Measurements from ENCODE around the gene AACS.
"Not testable (repeated sequence)": the region's sequence is repeated elsewhere in the genome, so short reads cannot be mapped to it uniquely, and the experiment has no call there.

AACS gene

GRCh38 chr12:125092108-125092871 lies 27.1 kb downstream of the AACS start:
- no peak for DNase-seq

GRCh38 chr12:125092872-125093680 lies 27.8 kb downstream of the AACS start:
- no peak for DNase-seq

GRCh38 chr12:125093681-125094330 lies 28.6 kb downstream of the AACS start:
- no peak for DNase-seq

DNA sequence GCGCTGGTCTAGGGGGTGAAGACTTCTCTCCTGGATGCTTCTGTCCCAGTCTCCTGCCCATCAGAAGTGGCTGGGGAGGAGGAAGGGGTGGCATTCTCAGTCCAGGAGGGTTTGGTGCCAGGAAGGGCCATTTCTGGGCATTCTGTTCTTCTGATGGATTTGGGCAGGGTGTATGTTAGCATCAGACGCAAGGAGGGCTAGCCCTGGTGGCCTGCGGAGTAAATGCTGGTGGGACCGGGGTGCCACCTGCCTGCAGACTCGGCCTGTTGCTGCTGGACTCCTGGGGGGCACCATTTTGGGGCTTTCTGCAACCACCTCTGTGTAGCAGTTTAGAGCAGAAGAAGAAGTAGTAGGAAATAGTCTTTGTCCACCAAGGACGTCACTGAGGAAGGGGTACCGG lies 31.7 kb downstream of the AACS start:
- DNase-seq, result no peak

GRCh38 chr12:125097427-125097826 lies 32.2 kb downstream of the AACS start:
- DNase-seq, result no peak

- DNase-seq, result no peak
Observed at GRCh38 chr12:125098676-125099408, 33.6 kb downstream of the AACS start.

- no peak for DNase-seq
Observed at GRCh38 chr12:125099409-125099782, 34.2 kb downstream of the AACS start.

GRCh38 chr12:125100551-125101434 lies 35.6 kb downstream of the AACS start:
- no peak for DNase-seq

DNA sequence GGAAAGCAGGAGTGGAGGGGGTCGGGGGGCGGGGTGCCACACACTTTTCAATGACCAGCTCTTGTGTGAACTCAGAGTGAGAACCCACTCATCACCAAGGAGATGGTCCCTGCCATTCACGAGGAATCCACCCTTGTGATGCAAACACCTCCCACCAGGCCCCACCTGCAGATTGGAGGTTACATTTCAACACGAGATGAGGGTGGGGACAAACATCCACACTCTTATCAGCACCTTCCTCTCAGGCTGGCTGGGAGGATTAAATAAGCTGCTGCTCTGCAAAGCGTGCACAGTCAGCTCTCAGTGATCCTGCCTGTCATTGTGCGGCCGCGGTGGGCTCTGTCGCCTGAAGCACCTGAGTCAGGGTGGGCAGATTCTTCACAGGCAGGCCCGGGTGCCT lies 39.7 kb downstream of the AACS start:
- DNase-seq, result no peak

DNA sequence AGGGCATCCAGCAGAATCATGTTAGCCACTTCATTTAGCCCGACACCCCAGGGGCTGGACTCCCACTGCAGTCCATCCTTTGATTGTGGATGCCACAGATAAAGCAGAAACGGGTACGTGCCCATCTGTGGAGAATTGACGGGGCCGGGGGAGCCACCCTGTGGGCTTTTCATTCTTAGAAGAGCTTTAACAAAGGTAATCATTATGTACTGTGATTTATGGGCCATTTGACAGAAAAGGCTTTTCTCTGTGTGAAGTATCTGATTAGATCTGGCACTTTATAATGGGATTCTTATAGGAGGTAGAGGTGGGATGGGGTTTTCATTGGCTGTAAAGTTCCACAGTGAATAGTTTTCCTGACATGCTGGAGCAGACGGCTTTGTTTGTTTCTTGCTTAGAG lies 40.4 kb downstream of the AACS start:
- DNase-seq, result no peak

DNA sequence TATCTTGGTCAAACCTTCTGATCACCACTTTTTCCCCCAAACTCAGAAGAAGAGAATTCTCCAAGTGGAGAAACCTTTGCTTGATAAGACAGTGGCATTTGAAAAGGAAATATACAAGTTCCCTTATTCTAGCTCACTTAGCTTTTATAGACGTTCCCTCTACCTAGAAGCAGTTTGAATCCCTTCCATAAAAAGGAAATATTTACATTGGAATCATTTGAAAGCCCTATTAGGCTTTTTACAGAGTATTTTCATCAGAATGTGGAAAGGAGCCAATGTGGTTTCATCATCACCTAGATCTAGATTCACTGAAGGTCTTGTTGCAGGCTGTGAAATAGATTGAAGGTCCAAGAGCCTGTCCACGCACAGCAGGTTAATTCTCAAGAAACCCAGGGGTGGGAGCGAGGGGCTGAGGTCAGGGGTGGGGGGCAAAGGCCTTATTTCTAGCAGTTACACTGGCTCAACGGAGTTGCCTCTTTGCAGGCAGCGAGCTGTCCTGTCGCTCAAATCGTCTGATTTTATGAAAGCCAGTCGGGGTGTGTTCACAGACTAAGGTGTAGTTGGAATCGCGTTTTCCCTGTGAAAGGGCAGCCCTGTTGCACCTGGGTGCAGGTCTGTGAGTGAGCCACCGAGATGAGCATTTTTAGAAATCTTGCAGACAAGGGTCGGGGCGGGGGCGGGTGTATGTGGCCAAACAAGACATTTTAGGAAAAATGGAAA lies 45.6 kb downstream of the AACS start:
- no peak for DNase-seq

DNA sequence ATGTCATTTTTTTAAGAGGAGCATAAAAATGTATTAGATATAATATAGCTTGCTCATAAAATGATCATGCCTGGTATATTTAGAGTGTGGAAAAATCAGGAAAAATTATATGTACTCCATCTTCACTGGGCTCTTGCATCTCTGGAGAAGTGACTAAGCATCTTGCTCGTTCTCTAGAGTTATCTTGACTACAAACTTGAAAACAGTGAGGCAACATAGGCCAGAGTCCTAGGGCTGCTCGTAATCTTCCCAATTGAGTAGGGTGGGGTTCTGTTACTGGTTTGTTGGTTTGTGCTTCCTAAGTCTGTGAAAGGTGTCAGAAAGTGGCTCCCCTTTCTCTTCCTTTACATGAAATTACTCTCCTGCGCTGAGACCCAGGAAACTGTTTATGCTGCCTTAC lies 46.2 kb downstream of the AACS start:
- DNase-seq, result no peak

GRCh38 chr12:125112614-125113013 lies 47.4 kb downstream of the AACS start:
- not testable (repeated sequence) for DNase-seq

GRCh38 chr12:125113263-125113662 lies 48.0 kb downstream of the AACS start:
- DNase-seq, result no peak

- DNase-seq, result no peak
Observed at GRCh38 chr12:125113789-125114188, 48.6 kb downstream of the AACS start.

DNA sequence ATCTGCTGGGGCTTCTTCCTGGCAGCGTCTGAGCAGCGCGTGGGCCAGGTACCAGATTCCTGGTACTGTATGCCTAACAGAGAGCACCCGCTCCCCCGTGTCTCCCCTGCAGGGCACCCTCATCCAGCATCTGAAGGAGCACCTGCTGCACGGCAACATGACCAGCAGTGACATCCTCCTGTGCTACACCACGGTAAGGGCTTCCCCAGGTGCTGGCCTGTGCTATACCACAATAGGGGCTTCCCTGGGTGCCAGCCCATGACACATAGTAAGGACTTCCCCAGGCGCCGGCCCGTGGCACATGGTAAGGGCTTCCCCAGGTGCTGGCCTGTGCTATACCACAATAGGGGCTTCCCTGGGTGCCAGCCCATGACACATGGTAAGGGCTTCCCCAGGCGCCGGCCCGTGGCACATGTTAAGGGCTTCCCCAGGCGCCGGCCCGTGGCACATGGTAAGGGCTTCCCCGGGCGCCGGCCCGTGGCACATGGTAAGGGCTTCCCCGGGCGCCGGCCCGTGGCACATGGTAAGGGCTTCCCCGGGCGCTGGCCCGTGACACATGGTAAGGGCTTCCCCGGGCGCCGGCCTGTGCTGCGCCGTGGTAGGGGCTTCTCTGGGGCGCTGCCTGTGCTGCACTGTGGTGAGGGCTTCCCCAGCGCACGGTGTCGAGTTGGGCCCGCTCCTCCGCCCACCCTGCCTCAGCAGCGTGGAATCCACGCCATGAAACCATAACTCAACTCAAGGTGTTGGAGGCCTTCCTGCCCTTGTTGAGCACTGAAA lies 49.3 kb downstream of the AACS start:
- DNase-seq, result no peak

GRCh38 chr12:125120566-125120965 lies 55.3 kb downstream of the AACS start:
- no peak for DNase-seq

GRCh38 chr12:125121106-125121505 lies 55.9 kb downstream of the AACS start:
- no peak for DNase-seq

DNA sequence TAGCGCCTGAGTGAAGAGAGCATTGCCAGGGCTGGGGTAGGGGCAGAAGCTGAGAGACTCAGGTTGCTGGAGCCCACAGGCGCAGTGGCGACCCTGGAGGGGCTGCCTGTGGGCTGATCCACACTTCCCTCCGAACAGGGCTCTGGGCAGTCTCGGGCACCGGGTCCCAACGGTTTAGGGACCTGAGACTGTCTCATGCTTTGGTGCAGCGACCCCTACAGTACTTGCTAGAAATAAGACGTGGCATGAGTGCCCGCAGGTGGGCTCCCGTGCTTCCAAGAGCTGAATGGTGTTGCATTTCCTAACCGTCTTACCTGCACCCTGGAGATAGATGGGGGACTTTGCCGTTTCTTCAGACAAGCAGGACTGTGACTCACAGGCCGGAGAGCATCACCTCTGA lies 57.4 kb downstream of the AACS start:
- DNase-seq, result no peak

DNA sequence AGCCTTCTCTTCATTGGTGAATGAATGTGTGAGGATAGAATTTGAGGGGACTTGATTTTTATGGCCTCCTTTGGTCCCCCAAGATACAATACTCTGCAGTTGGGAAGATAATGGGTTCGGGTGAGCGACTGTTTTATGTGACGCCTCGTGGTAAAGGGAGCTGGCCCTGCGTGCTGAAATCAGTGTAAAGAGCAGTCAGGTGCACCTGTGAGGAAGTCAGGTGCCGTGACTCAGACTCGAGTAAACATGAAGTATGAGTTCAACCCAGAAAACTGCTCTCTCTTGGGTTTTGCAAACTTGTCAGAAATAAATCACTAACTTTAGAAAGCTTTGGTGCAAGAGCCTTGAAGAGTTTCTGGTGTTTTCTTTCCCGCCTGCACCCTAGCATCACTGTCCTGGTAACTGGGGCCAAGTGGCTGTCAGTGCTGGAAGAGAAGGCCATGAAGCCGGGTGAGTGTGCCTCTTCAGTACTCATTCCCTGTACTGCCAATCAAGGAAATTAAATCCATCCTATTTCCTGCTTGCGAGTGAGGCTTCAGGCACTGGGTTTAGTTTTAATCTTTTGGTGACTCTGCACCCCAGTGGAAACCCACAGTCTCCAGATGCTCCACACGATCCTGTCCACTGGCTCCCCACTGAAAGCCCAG lies 59.2 kb downstream of the AACS start:
- DNase-seq, result no peak
